D721Med (cell line): ENCODE data around the gene LHX4.

Source experiments
- DNase-seq: peaks from one replicate; pipeline ENCODE4 v3.0.0; 2011; ENCODE audit warnings: low spot score; ENCODE audit not compliant: insufficient read length
- FAIRE-seq: peaks from 2 replicates; lab custom pipeline; 2011; peaks lifted over from hg19 to GRCh38; lab: Jason Lieb, UNC
- TF ChIP-seq, protein P1 (sequence below): IDR thresholded peaks from 2 replicates; pipeline ENCODE4 v1.5.1; 2012; ENCODE audit warnings: mild to moderate bottlenecking, control low read depth; ENCODE audit not compliant: insufficient read depth; ENCODE audit errors: missing control alignments

LHX4 gene

GRCh38 chr1:180224902-180225301 lies 5.2 kb upstream of the LHX4 start:
- no peak for DNase-seq
- TF ChIP-seq, protein P1, sequence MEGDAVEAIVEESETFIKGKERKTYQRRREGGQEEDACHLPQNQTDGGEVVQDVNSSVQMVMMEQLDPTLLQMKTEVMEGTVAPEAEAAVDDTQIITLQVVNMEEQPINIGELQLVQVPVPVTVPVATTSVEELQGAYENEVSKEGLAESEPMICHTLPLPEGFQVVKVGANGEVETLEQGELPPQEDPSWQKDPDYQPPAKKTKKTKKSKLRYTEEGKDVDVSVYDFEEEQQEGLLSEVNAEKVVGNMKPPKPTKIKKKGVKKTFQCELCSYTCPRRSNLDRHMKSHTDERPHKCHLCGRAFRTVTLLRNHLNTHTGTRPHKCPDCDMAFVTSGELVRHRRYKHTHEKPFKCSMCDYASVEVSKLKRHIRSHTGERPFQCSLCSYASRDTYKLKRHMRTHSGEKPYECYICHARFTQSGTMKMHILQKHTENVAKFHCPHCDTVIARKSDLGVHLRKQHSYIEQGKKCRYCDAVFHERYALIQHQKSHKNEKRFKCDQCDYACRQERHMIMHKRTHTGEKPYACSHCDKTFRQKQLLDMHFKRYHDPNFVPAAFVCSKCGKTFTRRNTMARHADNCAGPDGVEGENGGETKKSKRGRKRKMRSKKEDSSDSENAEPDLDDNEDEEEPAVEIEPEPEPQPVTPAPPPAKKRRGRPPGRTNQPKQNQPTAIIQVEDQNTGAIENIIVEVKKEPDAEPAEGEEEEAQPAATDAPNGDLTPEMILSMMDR = no peak
- no peak for FAIRE-seq

DNA sequence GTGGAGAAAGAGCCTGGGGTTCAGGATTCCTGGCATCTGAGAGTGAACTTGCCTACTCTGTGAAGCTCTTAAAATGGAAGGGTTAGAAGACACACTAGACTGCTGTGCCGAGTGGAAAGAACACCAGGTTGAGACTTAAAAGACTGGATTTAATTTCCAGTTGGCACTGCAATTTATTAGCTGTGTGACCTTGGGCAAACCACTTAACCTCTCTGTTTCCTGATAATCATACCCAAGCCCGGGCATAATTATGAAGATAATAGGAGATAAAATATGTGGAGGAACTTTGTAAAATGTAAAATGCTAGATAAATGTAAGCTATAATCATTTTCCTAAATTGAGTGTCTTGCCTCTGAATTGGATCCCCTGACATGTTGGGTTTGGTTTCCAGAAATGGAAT lies 4.7 kb upstream of the LHX4 start:
- TF ChIP-seq, protein P1 = no peak
- DNase-seq (no peak), FAIRE-seq (no peak)

DNA sequence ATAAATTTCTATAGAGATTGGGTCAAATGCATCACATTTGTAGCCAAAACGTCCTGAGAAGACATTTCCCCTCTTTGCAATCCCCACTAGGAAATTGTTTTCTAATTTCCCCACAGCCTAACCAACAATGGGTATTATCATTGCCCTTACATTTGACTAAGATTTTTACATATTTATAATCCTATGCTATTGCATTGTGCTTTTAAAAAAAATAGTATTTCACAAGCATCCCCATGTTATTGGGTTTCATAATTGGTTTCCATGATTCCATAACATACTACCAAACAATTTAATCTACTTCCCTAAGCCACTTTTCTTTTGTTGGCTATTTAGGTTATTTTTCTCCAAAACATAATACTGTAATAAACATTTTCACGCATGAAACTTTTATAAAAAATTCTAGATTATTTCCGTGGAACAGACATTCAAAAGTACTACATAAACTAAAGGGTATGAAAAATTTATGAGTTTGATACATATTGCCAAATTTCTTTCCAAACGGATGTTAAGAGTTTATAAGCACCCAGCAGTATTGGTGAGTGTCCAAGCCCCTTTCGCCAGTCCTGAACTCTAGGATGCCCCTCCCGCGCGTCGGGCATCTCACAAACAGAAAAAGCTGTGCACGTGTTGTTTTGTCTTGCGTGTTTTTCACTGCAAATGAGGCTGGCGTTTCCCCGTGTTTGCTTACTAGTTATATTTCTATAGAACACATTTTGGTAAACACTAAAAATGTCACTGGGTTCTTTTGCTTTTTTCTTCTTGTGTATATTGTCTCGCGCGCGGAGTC lies 2.0 kb upstream of the LHX4 start:
- DNase-seq = no peak
- FAIRE-seq = peak; percentile 61
- TF ChIP-seq, protein P1 = no peak

- TF ChIP-seq, protein P1 = no peak
- FAIRE-seq (no peak), DNase-seq (no peak)
Observed at GRCh38 chr1:180228648-180229482, 1.2 kb upstream of the LHX4 start.

GRCh38 chr1:180230416-180230790 lies 339 bp downstream of the LHX4 start:
- peak; percentile 62 for DNase-seq
- TF ChIP-seq, protein P1 = no peak
- no peak for FAIRE-seq

- DNase-seq (no peak), FAIRE-seq (no peak)
- TF ChIP-seq, protein P1 = no peak
Observed at GRCh38 chr1:180230791-180231505, 884 bp downstream of the LHX4 start.
